Measurements from ENCODE around the gene BMPR1A. TPM values are rescaled to one million over a fixed set of nuclear protein-coding genes. Genes with fewer than 3 reads are reported as not detected.

Gene BMPR1A
- total RNA-seq, 4 donors from 2014 or later: 5.2 to 40.2 (median 26.0) TPM

- Histone ChIP-seq H3K4me1 (peaks cover 0 to 47% (median 4%) of the 10 kb centered on the region in 3 donors), H3K36me3 (no peaks in the 10 kb centered on the region), H3K4me3 (no peak overlapping the region), H3K27me3 (no peaks in the 10 kb centered on the region), H3K27ac (peak overlapping the region in 1 of 4 donors; percentile 2), H3K9me3 (no peaks in the 10 kb centered on the region)
- intact Hi-C loops (cut with DNase I): no loop called here
- TF ChIP-seq POLR2A (IDR thresholded peaks at IDR 0.05): no peak
- TF ChIP-seq, protein P1, sequence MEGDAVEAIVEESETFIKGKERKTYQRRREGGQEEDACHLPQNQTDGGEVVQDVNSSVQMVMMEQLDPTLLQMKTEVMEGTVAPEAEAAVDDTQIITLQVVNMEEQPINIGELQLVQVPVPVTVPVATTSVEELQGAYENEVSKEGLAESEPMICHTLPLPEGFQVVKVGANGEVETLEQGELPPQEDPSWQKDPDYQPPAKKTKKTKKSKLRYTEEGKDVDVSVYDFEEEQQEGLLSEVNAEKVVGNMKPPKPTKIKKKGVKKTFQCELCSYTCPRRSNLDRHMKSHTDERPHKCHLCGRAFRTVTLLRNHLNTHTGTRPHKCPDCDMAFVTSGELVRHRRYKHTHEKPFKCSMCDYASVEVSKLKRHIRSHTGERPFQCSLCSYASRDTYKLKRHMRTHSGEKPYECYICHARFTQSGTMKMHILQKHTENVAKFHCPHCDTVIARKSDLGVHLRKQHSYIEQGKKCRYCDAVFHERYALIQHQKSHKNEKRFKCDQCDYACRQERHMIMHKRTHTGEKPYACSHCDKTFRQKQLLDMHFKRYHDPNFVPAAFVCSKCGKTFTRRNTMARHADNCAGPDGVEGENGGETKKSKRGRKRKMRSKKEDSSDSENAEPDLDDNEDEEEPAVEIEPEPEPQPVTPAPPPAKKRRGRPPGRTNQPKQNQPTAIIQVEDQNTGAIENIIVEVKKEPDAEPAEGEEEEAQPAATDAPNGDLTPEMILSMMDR (IDR thresholded peaks at IDR 0.05): no peak
- DNase-seq: no peak
- 26 to 28% methylated on average over 2 of the region's 2 CpGs for WGBS, 2 donors
Measured at GRCh38 chr10:86829472-86829871, 73.1 kb downstream of the BMPR1A start.

DNA sequence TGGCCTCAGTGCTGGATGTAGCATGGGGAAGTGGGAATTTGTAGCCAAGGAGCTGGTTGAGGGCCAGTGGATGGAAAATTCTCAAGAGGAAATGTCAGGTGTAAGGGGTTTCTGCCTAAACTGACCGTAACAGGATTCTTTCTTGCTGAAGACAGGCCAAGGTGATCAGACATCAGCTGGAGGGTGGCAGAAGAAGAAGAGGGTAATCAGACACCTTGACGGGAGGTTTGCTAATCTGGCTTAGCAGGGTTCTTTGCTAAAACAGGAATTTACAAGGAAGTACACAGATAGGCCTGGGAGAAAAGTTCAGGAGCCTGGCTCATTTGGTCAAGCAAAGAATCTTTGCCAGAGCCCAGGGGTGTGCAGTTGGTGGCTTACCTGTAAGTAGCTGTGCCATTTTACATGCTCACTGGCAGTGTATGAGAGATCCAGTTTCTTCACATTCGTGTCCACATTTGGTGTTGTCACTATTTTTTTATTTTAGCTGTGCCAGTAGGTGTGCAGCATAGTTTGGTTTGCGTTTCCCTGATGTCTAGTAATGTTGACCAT is 73.7 kb downstream of the BMPR1A start:
- H3K4me3 ChIP-seq: no peak overlapping the region
- no peak for DNase-seq
- TF ChIP-seq, protein P1 (IDR thresholded peaks at IDR 0.05): no peak
- WGBS, 2 donors: 56 to 61% methylated on average over 4 of the region's 4 CpGs
- H3K36me3 ChIP-seq: no peaks in the 10 kb centered on the region
- H3K27me3 ChIP-seq: no peaks in the 10 kb centered on the region
- no peaks in the 10 kb centered on the region for H3K9me3 ChIP-seq
- peaks cover 0 to 47% (median 4%) of the 10 kb centered on the region in 3 donors for H3K4me1 ChIP-seq
- intact Hi-C loops (cut with DNase I): no loop called here
- H3K27ac ChIP-seq: no peak overlapping the region

DNA sequence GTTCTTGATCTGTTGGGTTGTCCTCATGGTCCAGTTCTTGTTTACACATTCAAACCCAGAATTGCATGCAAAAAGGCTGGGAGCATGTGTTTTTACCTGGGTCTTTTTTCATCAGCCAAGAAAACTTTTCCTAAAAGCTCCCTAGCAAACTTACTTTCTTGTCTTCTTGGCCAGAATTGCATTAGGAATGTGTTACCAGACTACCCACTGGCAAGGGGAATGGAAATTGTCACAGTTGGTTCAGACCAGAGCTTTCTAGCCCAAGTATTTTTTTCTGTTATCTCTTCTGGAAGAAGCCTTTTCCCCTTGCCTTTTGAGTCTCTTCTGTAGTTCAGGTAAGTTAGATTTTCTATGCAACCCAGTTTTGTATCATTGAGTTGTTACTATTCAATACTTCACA is 77.5 kb downstream of the BMPR1A start:
- TF ChIP-seq, protein P1 (IDR thresholded peaks at IDR 0.05): no peak
- no peak for TF ChIP-seq POLR2A (IDR thresholded peaks at IDR 0.05)
- intact Hi-C loops (cut with DNase I): no loop called here
- Histone ChIP-seq H3K9me3 (no peaks in the 10 kb centered on the region), H3K4me3 (no peak overlapping the region), H3K27me3 (no peaks in the 10 kb centered on the region), H3K36me3 (no peaks in the 10 kb centered on the region), H3K4me1 (peaks cover 0 to 34% (median 4%) of the 10 kb centered on the region in 3 donors), H3K27ac (no peak overlapping the region)
- no peak for DNase-seq

- intact Hi-C loops (cut with DNase I): no loop called here
- Histone ChIP-seq H3K4me1 (peaks cover 0 to 13% (median 0%) of the 10 kb centered on the region in 3 donors), H3K9me3 (no peaks in the 10 kb centered on the region), H3K36me3 (peaks cover 0 to 19% (median 0%) of the 10 kb centered on the region in 3 donors), H3K4me3 (no peak overlapping the region), H3K27ac (no peak overlapping the region), H3K27me3 (no peaks in the 10 kb centered on the region)
- 64 to 69% methylated on average over 1 of the region's 1 CpG for WGBS, 2 donors
- TF ChIP-seq POLR2A (IDR thresholded peaks at IDR 0.05): no peak
- DNase-seq: no peak
Measured at GRCh38 chr10:86836044-86836443, 79.6 kb downstream of the BMPR1A start.

DNA sequence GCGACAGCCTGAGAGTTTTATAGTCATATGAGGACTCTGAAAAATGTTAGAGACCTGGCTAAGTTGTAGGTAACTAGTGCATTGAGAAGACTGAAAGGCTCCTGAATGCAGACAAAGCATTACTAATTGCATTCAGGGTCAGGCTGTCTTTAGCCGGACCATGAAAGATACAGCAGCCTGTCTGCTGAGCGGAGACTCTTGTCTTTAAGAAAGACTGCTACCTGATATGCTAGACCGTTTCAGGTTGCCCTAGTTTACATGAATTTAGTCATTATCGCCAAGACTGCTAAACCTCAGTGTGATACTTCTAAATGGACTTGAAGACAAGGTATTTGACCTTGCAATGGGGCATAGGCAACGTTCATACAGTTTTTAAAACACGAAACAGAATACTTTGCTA is 81.2 kb downstream of the BMPR1A start:
- TF ChIP-seq, protein P1 (IDR thresholded peaks at IDR 0.05): no peak
- TF ChIP-seq POLR2A (IDR thresholded peaks at IDR 0.05): no peak
- peaks cover 0 to 9% (median 0%) of the 10 kb centered on the region in 3 donors for H3K4me1 ChIP-seq
- no peaks in the 10 kb centered on the region for H3K9me3 ChIP-seq
- 80 to 83% methylated on average over 7 of the region's 7 CpGs for WGBS, 2 donors
- H3K4me3 ChIP-seq: no peak overlapping the region
- H3K36me3 ChIP-seq: peaks cover 0 to 30% (median 0%) of the 10 kb centered on the region in 3 donors
- no peaks in the 10 kb centered on the region for H3K27me3 ChIP-seq
- DNase-seq: no peak
- intact Hi-C loops (cut with DNase I): no loop called here
- no peak overlapping the region for H3K27ac ChIP-seq

DNA sequence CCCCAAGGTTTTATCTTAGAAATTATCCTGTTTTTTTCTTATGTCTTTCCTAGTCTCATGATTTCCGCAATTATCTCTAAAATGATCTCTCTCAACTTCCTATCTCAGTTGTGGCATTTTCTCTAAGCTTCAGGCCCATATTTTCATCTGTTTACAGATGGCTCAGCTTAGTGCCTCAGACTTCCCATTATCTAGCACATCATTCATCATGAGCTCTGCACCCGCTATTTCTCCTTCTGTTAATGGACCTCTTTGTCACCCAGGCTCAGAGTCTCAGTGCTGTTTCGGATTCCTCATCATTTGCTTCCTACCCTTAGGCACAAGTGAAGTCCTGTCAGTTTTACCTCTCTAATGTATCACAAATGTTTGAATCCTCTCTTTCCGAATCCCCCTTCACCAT is 84.1 kb downstream of the BMPR1A start:
- peaks cover 0 to 46% (median 0%) of the 10 kb centered on the region in 3 donors for H3K36me3 ChIP-seq
- 73 to 74% methylated on average over 4 of the region's 4 CpGs for WGBS, 2 donors
- intact Hi-C loops (cut with DNase I): no loop called here
- no peaks in the 10 kb centered on the region for H3K4me1 ChIP-seq
- peak overlapping the region in 1 of 4 donors; percentile 25 for H3K27ac ChIP-seq
- H3K9me3 ChIP-seq: no peaks in the 10 kb centered on the region
- TF ChIP-seq, protein P1 (IDR thresholded peaks at IDR 0.05): no peak
- TF ChIP-seq POLR2A (IDR thresholded peaks at IDR 0.05): no peak
- DNase-seq: no peak
- no peak overlapping the region for H3K4me3 ChIP-seq
- H3K27me3 ChIP-seq: no peaks in the 10 kb centered on the region

All from esophagus squamous epithelium (tissue), 5 donors.